GM23248 (cell line): ENCODE results near the gene HRK.

ENCODE experiments used
- EZH2 ChIP-seq: fragments of 200-600 bp; sonication (generic); IDR thresholded peaks from 2 replicates; pipeline ENCODE4 v1.6.1; 2018; ENCODE audit warnings: antibody characterized with exemption, mild to moderate bottlenecking; ENCODE audit not compliant: insufficient read depth, poor library complexity, severe bottlenecking
- EZH2phosphoT487 ChIP-seq: fragments of 200-600 bp; sonication (generic); IDR thresholded peaks from 2 replicates; pipeline ENCODE4 v1.6.1; 2018; ENCODE audit warnings: antibody characterized with exemption, moderate library complexity, mild to moderate bottlenecking, low read depth; ENCODE audit not compliant: insufficient read depth

- TF ChIP-seq EZH2 (no peak), EZH2phosphoT487 (no peak)
Observed at GRCh38 chr12:116901612-116902011, 20.4 kb upstream of the HRK start.
